ENCODE results near the gene KANK2. TPM values are rescaled to one million over a fixed set of nuclear protein-coding genes. Genes with fewer than 3 reads are reported as not detected.

The KANK2 gene
- total and polyA plus RNA-seq, 2 of the 13 experiments (the other 11 are each of a cell fraction or from before 2014, with no cell fraction given), result 5.7 to 12.9 TPM

- no peak for TF ChIP-seq POGK (CRISPR knock-in tag; conservative IDR thresholded peaks at IDR 0.05)
- TF ChIP-seq ZNF691 (CRISPR knock-in tag; IDR thresholded peaks at IDR 0.05; ENCODE audit: borderline replicate concordance, low read depth), result no peak
- no peak for TF ChIP-seq PPARG (CRISPR knock-in tag; conservative IDR thresholded peaks at IDR 0.05)
- no peak for TF ChIP-seq RBM39 (IDR thresholded peaks at IDR 0.05; ENCODE audit: low read depth, low read length, poor library complexity, severe bottlenecking)
- no peak for TF ChIP-seq ATF5 (CRISPR knock-in tag; IDR thresholded peaks at IDR 0.05; ENCODE audit: low read depth)
- peak; percentile 11 for TF ChIP-seq RBM22 (optimal IDR thresholded peaks at IDR 0.05; ENCODE audit: low read length)
- TF ChIP-seq ZNF674 (CRISPR knock-in tag; IDR thresholded peaks at IDR 0.05; ENCODE audit: low read depth), result no peak
- TF ChIP-seq ZNF546 (CRISPR knock-in tag; conservative IDR thresholded peaks at IDR 0.05), result no peak
- no peak for TF ChIP-seq RORA (CRISPR knock-in tag; IDR thresholded peaks at IDR 0.05)
- TF ChIP-seq ZZZ3 (CRISPR knock-in tag; IDR thresholded peaks at IDR 0.05; ENCODE audit: borderline replicate concordance), result no peak
- TF ChIP-seq ATAD3A (CRISPR knock-in tag; IDR thresholded peaks at IDR 0.05), result no peak
- TF ChIP-seq NFKB2 (CRISPR knock-in tag; IDR thresholded peaks at IDR 0.05; ENCODE audit: borderline replicate concordance), result peak; percentile 33; the same call in 1 of the 2 replicates
- no peak for TF ChIP-seq ZNF567 (CRISPR knock-in tag; IDR thresholded peaks at IDR 0.05; ENCODE audit: borderline replicate concordance)
- no peak for TF ChIP-seq ZNF431 (CRISPR knock-in tag; IDR thresholded peaks at IDR 0.05; ENCODE audit: borderline replicate concordance, low read depth)
- TF ChIP-seq CBX1 (IDR thresholded peaks at IDR 0.05; ENCODE audit: low read depth), result no peak
- TF ChIP-seq HIVEP1 (CRISPR knock-in tag; IDR thresholded peaks at IDR 0.05), result no peak
- TF ChIP-seq ASH2L (IDR thresholded peaks at IDR 0.05; ENCODE audit: insufficient read length, low read depth, low read length), result no peak
- no peak for TF ChIP-seq IKZF4 (CRISPR knock-in tag; IDR thresholded peaks at IDR 0.05; ENCODE audit: borderline replicate concordance, low read depth, not compliant biosample characterization)
- no peak for TF ChIP-seq PAWR (CRISPR knock-in tag; IDR thresholded peaks at IDR 0.05; ENCODE audit: borderline replicate concordance)
- TF ChIP-seq ETV5 (CRISPR knock-in tag; IDR thresholded peaks at IDR 0.05; ENCODE audit: borderline replicate concordance), result peak; percentile 57
- TF ChIP-seq GATAD1 (CRISPR knock-in tag; IDR thresholded peaks at IDR 0.05), result no peak
- no peak for TF ChIP-seq FLYWCH1 (CRISPR knock-in tag; IDR thresholded peaks at IDR 0.05)
- TF ChIP-seq CSRNP1 (CRISPR knock-in tag; IDR thresholded peaks at IDR 0.05), result no peak
Observed at GRCh38 chr19:11130824-11131455, 66.4 kb downstream of the KANK2 start (continued).

All from HepG2 (cell line).